Neural cell (in vitro differentiated cells): ENCODE results near the gene SESN2. TPM values are rescaled to one million over a fixed set of nuclear protein-coding genes. Genes with fewer than 3 reads are reported as not detected.

Experiments
- H2AFZ ChIP-seq: fragments of 200-600, 300-800 bp; sonication (generic), shearing (Covaris generic); 2 replicates; pipeline ENCODE4 v1.6.0; 2014; ENCODE audit warnings: low read depth, mild to moderate bottlenecking, antibody characterized with exemption, low read length, moderate library complexity
- H3F3A ChIP-seq: fragments of 200-600 bp; shearing (Covaris generic); 2 replicates; pipeline ENCODE4 v1.6.1; 2016; ENCODE audit warnings: mild to moderate bottlenecking, moderate library complexity, mixed read lengths, antibody characterized with exemption, low read length; ENCODE audit not compliant: insufficient read depth, poor library complexity, severe bottlenecking
- H3K27ac ChIP-seq: fragments of 200-600, 300-800 bp; sonication (generic), shearing (Covaris generic); 2 replicates; pipeline ENCODE4 v1.5.1; 2014; ENCODE audit warnings: mild to moderate bottlenecking, low read length, moderate library complexity
- H3K27me3 ChIP-seq: fragments of 300-800, 200-600 bp; sonication (generic), shearing (Covaris generic); 2 replicates; pipeline ENCODE4 v1.6.0; 2014; ENCODE audit warnings: mild to moderate bottlenecking, low read depth, low read length, moderate library complexity; ENCODE audit not compliant: insufficient read depth
- H3K36me3 ChIP-seq: fragments of 300-800, 200-600 bp; sonication (generic), shearing (Covaris generic); 2 replicates; pipeline ENCODE4 v1.5.1; 2014; ENCODE audit warnings: mild to moderate bottlenecking, antibody characterized with exemption, low read length, moderate library complexity; ENCODE audit not compliant: insufficient read depth
- H3K4me2 ChIP-seq: fragments of 300-800, 200-600 bp; sonication (generic), shearing (Covaris generic); 2 replicates; pipeline ENCODE4 v1.6.0; 2014; ENCODE audit warnings: mild to moderate bottlenecking, low read length
- H3K4me3 ChIP-seq: fragments of 300-800, 200-600 bp; sonication (generic), shearing (Covaris generic); 2 replicates; pipeline ENCODE4 v1.5.1; 2014; ENCODE audit warnings: mild to moderate bottlenecking, low read length, moderate library complexity
- H3K79me2 ChIP-seq: fragments of 200-600 bp; shearing (Covaris generic); replicated peaks from 2 replicates; pipeline ENCODE4 v1.6.0; 2014; ENCODE audit warnings: mild to moderate bottlenecking, low read length, moderate library complexity; ENCODE audit not compliant: insufficient read depth
- H3K9ac ChIP-seq: fragments of 300-800, 200-600 bp; sonication (generic), shearing (Covaris generic); 2 replicates; pipeline ENCODE4 v1.6.1; 2016; ENCODE audit warnings: mild to moderate bottlenecking, low read length, mixed read lengths
- H3K9me2 ChIP-seq: fragments of 200-600 bp; shearing (Covaris generic); 2 replicates; pipeline ENCODE4 v1.6.1; 2016; ENCODE audit warnings: mild to moderate bottlenecking, low read length, mixed read lengths; ENCODE audit not compliant: insufficient read depth
- H3K9me3 ChIP-seq: fragments of 200-600, 300-800 bp; sonication (generic), shearing (Covaris generic); 2 replicates; pipeline ENCODE4 v1.6.1; 2016; ENCODE audit warnings: mild to moderate bottlenecking, mixed run types, low read length, moderate library complexity, mixed read lengths
- H4K20me1 ChIP-seq: fragments of 200-600 bp; shearing (Covaris generic); 2 replicates; pipeline ENCODE4 v1.6.1; 2016; ENCODE audit warnings: mild to moderate bottlenecking, mixed run types; ENCODE audit not compliant: insufficient read depth
- CTCF ChIP-seq: fragments of 450-650 bp; IDR thresholded peaks from 2 replicates; pipeline ENCODE4 v1.5.1; 2014; ENCODE audit warnings: antibody characterized with exemption, mild to moderate bottlenecking, moderate library complexity; ENCODE audit not compliant: poor library complexity, severe bottlenecking
- EP300 ChIP-seq: fragments of 450-650 bp; conservative IDR thresholded peaks from 2 replicates; pipeline ENCODE4 v1.6.1; 2014; ENCODE audit warnings: antibody characterized with exemption, mild to moderate bottlenecking, moderate library complexity; ENCODE audit not compliant: poor library complexity, severe bottlenecking
- EZH2 ChIP-seq: fragments of 200-600, 300-800 bp; shearing (Covaris generic), sonication (generic); IDR thresholded peaks from 2 replicates; pipeline ENCODE4 v1.6.1; 2014; ENCODE audit warnings: antibody characterized with exemption, low read length, borderline replicate concordance, mild to moderate bottlenecking; ENCODE audit not compliant: insufficient read depth, poor library complexity, severe bottlenecking
- MXI1 ChIP-seq: fragments of 450-650 bp; conservative IDR thresholded peaks from 2 replicates; pipeline ENCODE4 v1.6.1; 2014; ENCODE audit warnings: antibody characterized with exemption, mild to moderate bottlenecking; ENCODE audit not compliant: poor library complexity, severe bottlenecking
- POLR2AphosphoS5 ChIP-seq: IDR thresholded peaks from 2 replicates; pipeline ENCODE4 v1.6.1; 2012
- RAD21 ChIP-seq: fragments of 450-650 bp; conservative IDR thresholded peaks from 2 replicates; pipeline ENCODE4 v1.6.1; 2014; ENCODE audit warnings: antibody characterized with exemption, mild to moderate bottlenecking, moderate library complexity
- REST ChIP-seq: IDR thresholded peaks from 2 replicates; pipeline ENCODE4 v1.6.1; 2012; ENCODE audit warnings: borderline replicate concordance
- SMC3 ChIP-seq: fragments of 450-650 bp; conservative IDR thresholded peaks from 2 replicates; pipeline ENCODE4 v1.6.1; 2014; ENCODE audit warnings: antibody characterized with exemption, mild to moderate bottlenecking, moderate library complexity; ENCODE audit not compliant: poor library complexity
- TAF1 ChIP-seq: IDR thresholded peaks from 2 replicates; pipeline ENCODE4 v1.6.1; 2012; ENCODE audit warnings: low read depth
- polyA plus RNA-seq: library from polyadenylated mRNA; depleted of rRNA; stranded (reverse); fragments of >200 nt; gene quantifications from 2 replicates; pipeline ENCODE4 v1.2.3, GENCODE V29; 2014

SESN2 gene
- polyA plus RNA-seq, 1 donor from 2014 or later = 9.3 TPM

DNA sequence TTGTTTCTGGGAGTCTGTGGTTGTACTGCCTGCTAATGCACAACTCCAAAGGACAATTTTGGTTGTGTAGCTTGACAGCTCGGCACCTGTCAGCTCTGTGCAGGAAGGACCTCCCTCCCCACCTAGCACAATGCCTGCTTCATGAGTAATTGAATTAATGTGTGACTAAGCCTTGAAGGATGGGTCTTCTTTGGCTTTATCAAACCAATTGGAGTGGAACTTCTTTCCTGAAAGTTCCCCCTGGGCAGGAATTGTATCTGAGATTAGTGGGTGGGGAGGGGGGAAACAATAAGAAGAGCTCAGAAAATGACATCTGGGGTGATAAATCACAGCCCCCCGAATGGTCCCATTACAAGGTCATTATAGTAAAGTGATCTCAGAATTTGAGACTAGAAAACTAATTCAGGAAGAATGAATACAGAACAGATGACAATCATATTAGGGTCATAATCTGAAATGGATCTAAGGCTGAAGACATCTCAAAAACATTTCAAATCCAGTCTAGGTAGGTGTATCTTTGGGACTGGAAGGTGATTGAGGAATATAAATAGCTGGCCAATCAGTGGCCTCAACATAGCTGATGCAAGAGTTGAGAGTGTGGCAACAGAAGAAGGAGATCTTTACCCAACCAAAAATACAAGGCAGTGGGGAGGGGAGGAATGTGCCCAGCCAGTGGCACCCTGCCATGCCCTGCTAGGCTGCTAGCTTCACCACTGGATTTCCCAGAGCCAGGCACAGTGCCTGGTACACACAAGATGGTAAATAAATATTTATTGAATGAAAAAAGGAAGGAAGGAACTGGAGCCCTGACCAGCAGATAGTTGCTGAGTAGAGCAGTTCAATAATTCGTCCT, 10.1 kb upstream of the SESN2 start:
- H4K20me1 ChIP-seq = no peaks in the 10 kb centered on the region
- H3K27me3 ChIP-seq = no peaks in the 10 kb centered on the region
- H3K4me3 ChIP-seq = no peak overlapping the region
- H2AFZ ChIP-seq = no peak overlapping the region
- no peaks in the 10 kb centered on the region for H3K79me2 ChIP-seq
- H3K9me2 ChIP-seq = no peaks in the 10 kb centered on the region
- no peak overlapping the region for H3K27ac ChIP-seq
- no peak overlapping the region for H3K9ac ChIP-seq
- H3K36me3 ChIP-seq = no peaks in the 10 kb centered on the region
- H3F3A ChIP-seq = no peaks in the 10 kb centered on the region
- no peak overlapping the region for H3K4me2 ChIP-seq
- no peak for TF ChIP-seq SMC3
- TF ChIP-seq CTCF = no peak
- TF ChIP-seq MXI1 = no peak
- TF ChIP-seq POLR2AphosphoS5 = no peak
- TF ChIP-seq EZH2 = no peak
- no peak for TF ChIP-seq RAD21
- TF ChIP-seq EP300 = no peak
- TF ChIP-seq TAF1 = no peak
- no peaks in the 10 kb centered on the region for H3K9me3 ChIP-seq

DNA sequence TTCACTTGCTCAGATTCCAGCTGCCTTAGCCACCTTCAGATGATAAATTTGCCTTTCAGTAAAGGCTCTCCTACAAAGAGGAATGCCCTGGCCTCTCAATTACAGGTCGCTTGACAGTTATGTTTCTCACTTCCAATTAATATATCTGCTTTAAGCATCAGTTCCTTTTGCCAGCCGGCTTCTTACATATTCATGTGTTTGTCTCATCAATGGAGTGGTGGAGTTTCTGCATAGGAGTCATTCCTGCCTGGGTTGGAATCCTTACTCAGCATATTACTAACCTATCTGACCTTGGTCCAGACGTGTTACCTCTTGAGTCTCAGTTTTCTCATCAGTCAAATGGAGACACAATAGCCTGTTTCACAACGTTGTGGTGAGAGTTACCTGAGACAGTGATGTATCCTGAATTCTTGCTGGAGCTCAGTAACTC, 9.4 kb upstream of the SESN2 start:
- H3K4me3 ChIP-seq = no peak overlapping the region
- no peaks in the 10 kb centered on the region for H3K36me3 ChIP-seq
- no peak overlapping the region for H3K27ac ChIP-seq
- H3K79me2 ChIP-seq = no peaks in the 10 kb centered on the region
- no peaks in the 10 kb centered on the region for H3K27me3 ChIP-seq
- no peaks in the 10 kb centered on the region for H4K20me1 ChIP-seq
- H3K9ac ChIP-seq = no peak overlapping the region
- H3K4me2 ChIP-seq = no peak overlapping the region
- TF ChIP-seq SMC3 = no peak
- no peak for TF ChIP-seq CTCF
- TF ChIP-seq EZH2 = no peak
- no peak for TF ChIP-seq RAD21
- no peak for TF ChIP-seq EP300
- no peak for TF ChIP-seq REST
- TF ChIP-seq POLR2AphosphoS5 = no peak
- TF ChIP-seq MXI1 = no peak
- TF ChIP-seq TAF1 = no peak
- H2AFZ ChIP-seq = no peak overlapping the region
- H3F3A ChIP-seq = no peaks in the 10 kb centered on the region
- no peaks in the 10 kb centered on the region for H3K9me2 ChIP-seq
- H3K9me3 ChIP-seq = no peaks in the 10 kb centered on the region
